ENCODE data around the gene NCK2. TPM values are rescaled to one million over a fixed set of nuclear protein-coding genes. Genes with fewer than 3 reads are reported as not detected.

Gene NCK2
- total RNA-seq, 1 donor from 2014 or later = 42.3 TPM

GRCh38 chr2:105870858-105871257 is 126.1 kb downstream of the NCK2 start:
- Histone ChIP-seq H3K27me3 (ENCODE audit: control insufficient read depth in 3 of 3, insufficient read depth in 3 of 3, low read length in 3 of 3) (no peaks in the 10 kb centered on the region), H3K9ac (ENCODE audit: low read depth in 1 of 3, low read length in 3 of 3) (no peak overlapping the region), H3K9me3 (ENCODE audit: control insufficient read depth in 3 of 3, low read length in 3 of 3) (no peaks in the 10 kb centered on the region), H3K4me3 (ENCODE audit: low read length in 3 of 3) (no peak overlapping the region), H3K27ac (ENCODE audit: low read depth, low read length) (no peak overlapping the region), H3K36me3 (ENCODE audit: control insufficient read depth in 3 of 3, insufficient read depth in 3 of 3, low read length in 3 of 3) (peaks cover 0 to 2% (median 2%) of the 10 kb centered on the region in 3 donors), H3K4me1 (ENCODE audit: control insufficient read depth in 3 of 3, insufficient read depth in 3 of 3, low read length in 3 of 3) (peaks cover 40 to 61% (median 53%) of the 10 kb centered on the region in 3 donors)

- peaks cover 40 to 57% (median 54%) of the 10 kb centered on the region in 3 donors for H3K4me1 ChIP-seq (ENCODE audit: control insufficient read depth in 3 of 3, insufficient read depth in 3 of 3, low read length in 3 of 3)
- peak overlapping the region in 1 of 3 donors; percentile 14 for H3K4me3 ChIP-seq (ENCODE audit: low read length in 3 of 3)
- peak overlapping the region; percentile 58 for H3K27ac ChIP-seq (ENCODE audit: low read depth, low read length)
- H3K9me3 ChIP-seq (ENCODE audit: control insufficient read depth in 3 of 3, low read length in 3 of 3) = no peaks in the 10 kb centered on the region
- peaks cover 0 to 2% (median 2%) of the 10 kb centered on the region in 3 donors for H3K36me3 ChIP-seq (ENCODE audit: control insufficient read depth in 3 of 3, insufficient read depth in 3 of 3, low read length in 3 of 3)
- peak overlapping the region in 1 of 3 donors; percentile 54 for H3K9ac ChIP-seq (ENCODE audit: low read depth in 1 of 3, low read length in 3 of 3)
- H3K27me3 ChIP-seq (ENCODE audit: control insufficient read depth in 3 of 3, insufficient read depth in 3 of 3, low read length in 3 of 3) = no peaks in the 10 kb centered on the region
These were observed 127.5 kb downstream of the NCK2 start for GRCh38 chr2:105872142-105872728.

- Histone ChIP-seq H3K4me1 (ENCODE audit: control insufficient read depth in 3 of 3, insufficient read depth in 3 of 3, low read length in 3 of 3) (peaks cover 38 to 54% (median 53%) of the 10 kb centered on the region in 3 donors), H3K4me3 (ENCODE audit: low read length in 3 of 3) (no peak overlapping the region), H3K27ac (ENCODE audit: low read depth, low read length) (peak overlapping the region; percentile 58)
These were observed 128.1 kb downstream of the NCK2 start for GRCh38 chr2:105872830-105873229.

GRCh38 chr2:105873281-105873680 is 128.6 kb downstream of the NCK2 start:
- no peaks in the 10 kb centered on the region for H3K9me3 ChIP-seq (ENCODE audit: control insufficient read depth in 3 of 3, low read length in 3 of 3)
- no peak overlapping the region for H3K9ac ChIP-seq (ENCODE audit: low read depth in 1 of 3, low read length in 3 of 3)
- peak overlapping the region in 1 of 3 donors; percentile 13 for H3K4me3 ChIP-seq (ENCODE audit: low read length in 3 of 3)
- no peaks in the 10 kb centered on the region for H3K27me3 ChIP-seq (ENCODE audit: control insufficient read depth in 3 of 3, insufficient read depth in 3 of 3, low read length in 3 of 3)
- H3K27ac ChIP-seq (ENCODE audit: low read depth, low read length) = peak overlapping the region; percentile 58
- H3K36me3 ChIP-seq (ENCODE audit: control insufficient read depth in 3 of 3, insufficient read depth in 3 of 3, low read length in 3 of 3) = peaks cover 0 to 2% (median 2%) of the 10 kb centered on the region in 3 donors
- peaks cover 33 to 51% (median 49%) of the 10 kb centered on the region in 3 donors for H3K4me1 ChIP-seq (ENCODE audit: control insufficient read depth in 3 of 3, insufficient read depth in 3 of 3, low read length in 3 of 3)

More at GRCh38 chr2:105872830-105873229, 128.1 kb downstream of the NCK2 start:
- Histone ChIP-seq H3K9me3 (ENCODE audit: control insufficient read depth in 3 of 3, low read length in 3 of 3) (no peaks in the 10 kb centered on the region), H3K9ac (ENCODE audit: low read depth in 1 of 3, low read length in 3 of 3) (no peak overlapping the region), H3K27me3 (ENCODE audit: control insufficient read depth in 3 of 3, insufficient read depth in 3 of 3, low read length in 3 of 3) (no peaks in the 10 kb centered on the region), H3K36me3 (ENCODE audit: control insufficient read depth in 3 of 3, insufficient read depth in 3 of 3, low read length in 3 of 3) (peaks cover 0 to 2% (median 2%) of the 10 kb centered on the region in 3 donors)

GRCh38 chr2:105873721-105874120 is 129.0 kb downstream of the NCK2 start:
- H3K9me3 ChIP-seq (ENCODE audit: control insufficient read depth in 3 of 3, low read length in 3 of 3) = no peaks in the 10 kb centered on the region
- H3K27me3 ChIP-seq (ENCODE audit: control insufficient read depth in 3 of 3, insufficient read depth in 3 of 3, low read length in 3 of 3) = no peaks in the 10 kb centered on the region
- peaks cover 29 to 47% (median 44%) of the 10 kb centered on the region in 3 donors for H3K4me1 ChIP-seq (ENCODE audit: control insufficient read depth in 3 of 3, insufficient read depth in 3 of 3, low read length in 3 of 3)

GRCh38 chr2:105874466-105874865 is 129.8 kb downstream of the NCK2 start:
- Histone ChIP-seq H3K9me3 (ENCODE audit: control insufficient read depth in 3 of 3, low read length in 3 of 3) (no peaks in the 10 kb centered on the region), H3K27ac (ENCODE audit: low read depth, low read length) (no peak overlapping the region), H3K36me3 (ENCODE audit: control insufficient read depth in 3 of 3, insufficient read depth in 3 of 3, low read length in 3 of 3) (peaks cover 0 to 2% (median under 1%) of the 10 kb centered on the region in 3 donors), H3K4me3 (ENCODE audit: low read length in 3 of 3) (no peak overlapping the region), H3K4me1 (ENCODE audit: control insufficient read depth in 3 of 3, insufficient read depth in 3 of 3, low read length in 3 of 3) (peaks cover 22 to 39% (median 37%) of the 10 kb centered on the region in 3 donors), H3K27me3 (ENCODE audit: control insufficient read depth in 3 of 3, insufficient read depth in 3 of 3, low read length in 3 of 3) (no peaks in the 10 kb centered on the region), H3K9ac (ENCODE audit: low read depth in 1 of 3, low read length in 3 of 3) (no peak overlapping the region)

More at GRCh38 chr2:105873721-105874120, 129.0 kb downstream of the NCK2 start:
- no peak overlapping the region for H3K4me3 ChIP-seq (ENCODE audit: low read length in 3 of 3)
- H3K9ac ChIP-seq (ENCODE audit: low read depth in 1 of 3, low read length in 3 of 3) = no peak overlapping the region
- H3K36me3 ChIP-seq (ENCODE audit: control insufficient read depth in 3 of 3, insufficient read depth in 3 of 3, low read length in 3 of 3) = peaks cover 0 to 2% (median 2%) of the 10 kb centered on the region in 3 donors
- H3K27ac ChIP-seq (ENCODE audit: low read depth, low read length) = peak overlapping the region; percentile 58

GRCh38 chr2:105875241-105875640 is 130.5 kb downstream of the NCK2 start:
- H3K4me1 ChIP-seq (ENCODE audit: control insufficient read depth in 3 of 3, insufficient read depth in 3 of 3, low read length in 3 of 3) = peaks cover 21 to 38% (median 32%) of the 10 kb centered on the region in 3 donors
- no peak overlapping the region for H3K9ac ChIP-seq (ENCODE audit: low read depth in 1 of 3, low read length in 3 of 3)
- H3K36me3 ChIP-seq (ENCODE audit: control insufficient read depth in 3 of 3, insufficient read depth in 3 of 3, low read length in 3 of 3) = peaks cover 0 to 2% (median 0%) of the 10 kb centered on the region in 3 donors

GRCh38 chr2:105876191-105876590 is 131.5 kb downstream of the NCK2 start:
- Histone ChIP-seq H3K4me3 (ENCODE audit: low read length in 3 of 3) (no peak overlapping the region), H3K27me3 (ENCODE audit: control insufficient read depth in 3 of 3, insufficient read depth in 3 of 3, low read length in 3 of 3) (no peaks in the 10 kb centered on the region), H3K9me3 (ENCODE audit: control insufficient read depth in 3 of 3, low read length in 3 of 3) (no peaks in the 10 kb centered on the region), H3K4me1 (ENCODE audit: control insufficient read depth in 3 of 3, insufficient read depth in 3 of 3, low read length in 3 of 3) (peaks cover 21 to 38% (median 32%) of the 10 kb centered on the region in 3 donors), H3K27ac (ENCODE audit: low read depth, low read length) (no peak overlapping the region), H3K9ac (ENCODE audit: low read depth in 1 of 3, low read length in 3 of 3) (no peak overlapping the region), H3K36me3 (ENCODE audit: control insufficient read depth in 3 of 3, insufficient read depth in 3 of 3, low read length in 3 of 3) (peaks cover under 1 to 2% (median 2%) of the 10 kb centered on the region in 3 donors)

More at GRCh38 chr2:105875241-105875640, 130.5 kb downstream of the NCK2 start:
- Histone ChIP-seq H3K9me3 (ENCODE audit: control insufficient read depth in 3 of 3, low read length in 3 of 3) (no peaks in the 10 kb centered on the region), H3K27ac (ENCODE audit: low read depth, low read length) (no peak overlapping the region), H3K27me3 (ENCODE audit: control insufficient read depth in 3 of 3, insufficient read depth in 3 of 3, low read length in 3 of 3) (no peaks in the 10 kb centered on the region), H3K4me3 (ENCODE audit: low read length in 3 of 3) (no peak overlapping the region)

GRCh38 chr2:105877945-105878344 is 133.2 kb downstream of the NCK2 start:
- H3K9me3 ChIP-seq (ENCODE audit: control insufficient read depth in 3 of 3, low read length in 3 of 3) = no peaks in the 10 kb centered on the region
- peaks cover 21 to 29% (median 25%) of the 10 kb centered on the region in 3 donors for H3K4me1 ChIP-seq (ENCODE audit: control insufficient read depth in 3 of 3, insufficient read depth in 3 of 3, low read length in 3 of 3)

GRCh38 chr2:105879106-105879802 is 134.5 kb downstream of the NCK2 start:
- H3K27me3 ChIP-seq (ENCODE audit: control insufficient read depth in 3 of 3, insufficient read depth in 3 of 3, low read length in 3 of 3) = no peaks in the 10 kb centered on the region
- no peak overlapping the region for H3K9ac ChIP-seq (ENCODE audit: low read depth in 1 of 3, low read length in 3 of 3)
- H3K4me3 ChIP-seq (ENCODE audit: low read length in 3 of 3) = no peak overlapping the region
- H3K9me3 ChIP-seq (ENCODE audit: control insufficient read depth in 3 of 3, low read length in 3 of 3) = no peaks in the 10 kb centered on the region
- H3K4me1 ChIP-seq (ENCODE audit: control insufficient read depth in 3 of 3, insufficient read depth in 3 of 3, low read length in 3 of 3) = peaks cover 24 to 30% (median 26%) of the 10 kb centered on the region in 3 donors
- peaks cover 8 to 13% (median 10%) of the 10 kb centered on the region in 3 donors for H3K36me3 ChIP-seq (ENCODE audit: control insufficient read depth in 3 of 3, insufficient read depth in 3 of 3, low read length in 3 of 3)
- H3K27ac ChIP-seq (ENCODE audit: low read depth, low read length) = no peak overlapping the region

More at GRCh38 chr2:105877945-105878344, 133.2 kb downstream of the NCK2 start:
- Histone ChIP-seq H3K36me3 (ENCODE audit: control insufficient read depth in 3 of 3, insufficient read depth in 3 of 3, low read length in 3 of 3) (peaks cover 8 to 13% (median 10%) of the 10 kb centered on the region in 3 donors), H3K27me3 (ENCODE audit: control insufficient read depth in 3 of 3, insufficient read depth in 3 of 3, low read length in 3 of 3) (no peaks in the 10 kb centered on the region), H3K27ac (ENCODE audit: low read depth, low read length) (no peak overlapping the region), H3K9ac (ENCODE audit: low read depth in 1 of 3, low read length in 3 of 3) (no peak overlapping the region), H3K4me3 (ENCODE audit: low read length in 3 of 3) (no peak overlapping the region)
